ENCODE results near the gene FUCA2.

Gene FUCA2

DNA sequence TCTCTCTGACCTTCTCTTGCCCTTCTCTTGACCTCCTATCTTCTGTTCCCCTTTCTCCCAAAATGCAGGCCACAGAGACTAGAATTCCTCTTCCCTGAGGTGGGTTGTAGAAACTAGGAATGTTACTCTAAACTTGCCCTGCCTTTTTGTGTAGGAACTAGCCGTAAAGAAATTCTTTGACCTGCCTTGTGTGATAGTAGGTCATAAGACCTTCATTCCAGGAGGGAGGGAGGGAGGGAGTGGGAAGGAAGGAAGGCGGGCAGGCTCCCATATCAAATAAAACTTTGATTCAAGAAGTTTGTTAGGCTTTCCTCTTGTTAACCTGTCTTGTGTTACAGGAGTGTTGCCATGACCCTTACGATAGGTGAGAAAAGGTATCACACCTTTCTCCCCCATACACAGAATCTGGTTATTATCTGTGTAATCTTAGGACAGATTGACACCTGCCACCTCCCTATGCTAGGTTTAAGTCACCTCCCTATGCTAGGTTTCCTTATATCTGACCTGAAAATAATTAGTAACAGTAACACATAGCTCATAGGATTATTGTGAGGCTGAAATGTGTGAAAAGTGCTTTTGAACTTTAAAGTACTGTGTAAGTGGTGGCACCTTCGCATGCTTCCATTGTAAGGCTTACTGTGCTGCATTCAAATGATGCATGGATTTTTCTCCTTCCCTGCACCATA, 32.6 kb upstream of the FUCA2 start:
- no peak for DNase-seq (ENCODE audit: low read depth)
- no peak overlapping the region for H3K4me3 ChIP-seq (replicated peaks; ENCODE audit: low read depth, low read length)
- TF ChIP-seq, protein P1, sequence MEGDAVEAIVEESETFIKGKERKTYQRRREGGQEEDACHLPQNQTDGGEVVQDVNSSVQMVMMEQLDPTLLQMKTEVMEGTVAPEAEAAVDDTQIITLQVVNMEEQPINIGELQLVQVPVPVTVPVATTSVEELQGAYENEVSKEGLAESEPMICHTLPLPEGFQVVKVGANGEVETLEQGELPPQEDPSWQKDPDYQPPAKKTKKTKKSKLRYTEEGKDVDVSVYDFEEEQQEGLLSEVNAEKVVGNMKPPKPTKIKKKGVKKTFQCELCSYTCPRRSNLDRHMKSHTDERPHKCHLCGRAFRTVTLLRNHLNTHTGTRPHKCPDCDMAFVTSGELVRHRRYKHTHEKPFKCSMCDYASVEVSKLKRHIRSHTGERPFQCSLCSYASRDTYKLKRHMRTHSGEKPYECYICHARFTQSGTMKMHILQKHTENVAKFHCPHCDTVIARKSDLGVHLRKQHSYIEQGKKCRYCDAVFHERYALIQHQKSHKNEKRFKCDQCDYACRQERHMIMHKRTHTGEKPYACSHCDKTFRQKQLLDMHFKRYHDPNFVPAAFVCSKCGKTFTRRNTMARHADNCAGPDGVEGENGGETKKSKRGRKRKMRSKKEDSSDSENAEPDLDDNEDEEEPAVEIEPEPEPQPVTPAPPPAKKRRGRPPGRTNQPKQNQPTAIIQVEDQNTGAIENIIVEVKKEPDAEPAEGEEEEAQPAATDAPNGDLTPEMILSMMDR (IDR thresholded peaks at IDR 0.05; ENCODE audit: low read length, missing control alignments): no peak

DNA sequence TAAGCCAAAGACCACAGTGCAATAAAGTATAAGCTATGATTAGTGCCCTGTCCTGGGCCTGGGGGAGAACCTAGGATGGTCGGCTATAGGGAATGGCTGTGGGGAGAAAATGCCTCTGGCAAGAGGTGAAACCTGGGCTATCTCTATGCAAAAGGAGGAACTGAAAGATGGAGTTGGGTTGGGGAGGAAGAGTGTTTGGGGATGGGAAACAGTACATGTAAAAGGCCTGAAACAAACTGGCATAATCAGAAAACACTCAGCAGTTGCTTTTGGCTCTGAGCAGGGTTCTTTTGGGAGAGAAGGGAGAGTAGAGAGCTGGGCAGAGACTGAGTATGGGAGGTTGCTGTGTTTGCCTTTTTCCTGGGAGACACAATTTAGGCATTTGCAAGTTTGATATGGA, 31.9 kb upstream of the FUCA2 start:
- no peak overlapping the region for H3K4me3 ChIP-seq (replicated peaks; ENCODE audit: low read depth, low read length)
- DNase-seq (ENCODE audit: low read depth): no peak
- TF ChIP-seq, protein P1 (IDR thresholded peaks at IDR 0.05; ENCODE audit: low read length, missing control alignments): no peak

DNA sequence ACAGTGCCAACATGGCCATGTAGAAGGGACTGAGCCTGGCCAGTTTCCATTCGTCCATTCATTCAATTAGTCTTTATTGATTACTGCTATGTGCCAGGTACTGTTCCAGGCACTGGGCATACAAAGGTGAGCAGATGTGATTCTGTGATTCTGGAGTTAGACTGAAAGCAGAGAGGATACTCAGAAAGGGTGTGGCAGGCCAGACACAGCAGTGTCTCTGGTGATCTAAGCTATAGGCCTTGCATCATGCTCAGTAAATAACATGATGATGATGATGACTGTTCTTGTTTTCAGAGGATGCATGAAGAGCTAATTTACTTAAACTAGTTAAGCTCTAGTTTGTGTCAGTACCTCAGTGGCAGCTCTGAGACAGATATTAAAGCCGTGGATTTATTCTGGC, 31.4 kb upstream of the FUCA2 start:
- DNase-seq (ENCODE audit: low read depth): no peak
- TF ChIP-seq, protein P1 (IDR thresholded peaks at IDR 0.05; ENCODE audit: low read length, missing control alignments): no peak
- no peak overlapping the region for H3K4me3 ChIP-seq (replicated peaks; ENCODE audit: low read depth, low read length)

DNA sequence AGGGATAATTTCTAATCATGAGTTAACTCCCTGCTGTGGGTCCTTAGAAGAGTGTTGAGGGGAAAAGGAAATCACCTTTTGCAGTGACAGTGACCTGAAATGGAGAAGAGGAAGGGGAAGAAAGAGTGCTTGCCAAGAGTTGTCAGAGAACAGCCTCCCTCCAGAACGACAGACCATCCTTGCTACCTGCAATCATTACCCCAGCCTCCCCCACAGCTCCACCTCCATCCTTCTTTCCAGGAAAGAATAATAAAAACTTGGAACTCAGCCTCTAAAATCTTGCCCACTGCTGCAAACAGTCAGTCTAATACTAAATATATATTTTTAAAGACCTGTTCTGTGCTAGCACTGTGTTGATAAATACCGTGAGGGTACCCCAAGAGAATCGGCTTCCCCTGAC, 28.7 kb upstream of the FUCA2 start:
- no peak overlapping the region for H3K4me3 ChIP-seq (replicated peaks; ENCODE audit: low read depth, low read length)
- no peak for DNase-seq (ENCODE audit: low read depth)
- TF ChIP-seq, protein P1 (IDR thresholded peaks at IDR 0.05; ENCODE audit: low read length, missing control alignments): no peak

DNA sequence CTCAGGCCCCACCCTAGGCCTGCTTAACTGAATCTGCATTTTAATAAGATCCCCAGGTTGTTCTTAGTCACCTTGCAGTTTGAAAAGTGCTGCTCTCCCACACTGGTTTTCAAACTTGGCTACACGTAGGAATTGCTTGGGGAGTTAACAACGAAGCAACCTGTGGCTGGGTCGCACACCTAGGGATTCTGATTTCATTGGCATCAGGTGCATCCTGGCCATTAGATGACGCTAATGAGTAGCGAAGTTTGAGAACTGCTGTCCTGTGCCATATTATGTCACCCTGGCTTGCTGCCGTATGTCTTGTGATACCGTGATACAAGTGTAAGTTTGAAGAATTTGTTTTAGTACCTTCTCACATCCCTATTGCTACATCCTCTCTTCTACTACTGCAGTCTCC, 28.2 kb upstream of the FUCA2 start:
- TF ChIP-seq, protein P1 (IDR thresholded peaks at IDR 0.05; ENCODE audit: low read length, missing control alignments): no peak
- DNase-seq (ENCODE audit: low read depth): no peak
- H3K4me3 ChIP-seq (replicated peaks; ENCODE audit: low read depth, low read length): no peak overlapping the region

DNA sequence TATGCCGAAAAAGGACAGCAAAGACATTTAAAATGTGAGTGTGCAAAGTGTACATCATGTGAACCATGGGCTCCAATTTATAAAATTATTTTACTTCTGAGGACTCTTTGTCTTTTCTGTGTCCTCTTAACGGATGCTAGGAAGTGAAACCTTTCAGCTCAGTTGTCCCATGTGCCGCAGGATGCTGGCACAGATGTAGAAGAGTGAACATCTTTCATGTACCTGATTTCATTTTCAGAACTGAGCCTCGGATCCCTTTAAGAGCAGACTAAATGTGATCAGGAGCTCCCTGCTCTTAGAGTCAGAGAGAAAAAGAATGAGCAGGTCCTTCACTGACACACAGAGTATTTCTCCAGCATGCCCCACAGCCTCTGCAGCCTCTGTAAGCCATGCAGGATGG, 27.6 kb upstream of the FUCA2 start:
- TF ChIP-seq, protein P1 (IDR thresholded peaks at IDR 0.05; ENCODE audit: low read length, missing control alignments): no peak
- DNase-seq (ENCODE audit: low read depth): no peak
- H3K4me3 ChIP-seq (replicated peaks; ENCODE audit: low read depth, low read length): no peak overlapping the region

DNA sequence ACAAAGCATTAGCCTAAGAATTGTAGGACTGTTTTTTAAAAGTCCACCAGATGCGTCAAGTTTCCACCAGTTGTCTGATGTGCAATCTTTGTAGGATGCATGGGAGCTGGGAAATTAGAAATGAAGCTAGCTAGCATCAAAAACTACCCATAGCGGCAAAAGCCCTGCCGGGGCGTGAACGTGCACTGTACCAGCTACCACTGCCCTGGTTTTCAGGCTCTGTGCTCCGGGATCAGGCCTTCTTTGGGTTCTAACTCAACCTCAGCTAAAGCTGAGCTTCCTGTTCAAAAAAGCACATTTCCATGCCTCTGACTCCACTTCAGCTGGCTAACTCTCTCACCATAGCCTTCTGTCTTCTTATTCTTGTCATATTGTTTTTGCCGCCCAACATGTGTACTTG, 26.9 kb upstream of the FUCA2 start:
- DNase-seq (ENCODE audit: low read depth): no peak
- H3K4me3 ChIP-seq (replicated peaks; ENCODE audit: low read depth, low read length): no peak overlapping the region
- TF ChIP-seq, protein P1 (IDR thresholded peaks at IDR 0.05; ENCODE audit: low read length, missing control alignments): no peak
